HL-60 (cell line): ENCODE results near the gene CRYZL1.

Experiments used
- DNase-seq, 2 experiments: peaks; one replicate each; pipeline ENCODE4 v3.0.0-alpha.2; 2010 to 2020; ENCODE audit warnings: low read depth in 1 of 2, low spot score in 1 of 2
- H3K27ac ChIP-seq: fragments of 250-450 bp; sonication (Bioruptor Pico); replicated peaks from 2 replicates; pipeline ENCODE4 v1.5.1; 2020; ENCODE audit warnings: mild to moderate bottlenecking, moderate library complexity
- H3K27me3 ChIP-seq: fragments of 250-450 bp; sonication (Bioruptor Pico); 2 replicates; pipeline ENCODE4 v1.5.1; 2021; ENCODE audit warnings: mild to moderate bottlenecking, moderate library complexity; ENCODE audit not compliant: insufficient read depth, poor library complexity, severe bottlenecking
- H3K4me3 ChIP-seq: replicated peaks from 2 replicates; pipeline ENCODE4 v1.5.1; 2011; ENCODE audit warnings: mild to moderate bottlenecking, control low read depth, low read length; ENCODE audit not compliant: insufficient read depth
- CTCF ChIP-seq: IDR thresholded peaks from one replicate; pipeline ENCODE4 v1.5.1; 2011; ENCODE audit warnings: low read length, control low read depth, inconsistent platforms; ENCODE audit not compliant: insufficient read depth
- GABPA ChIP-seq: IDR thresholded peaks from 2 replicates; pipeline ENCODE4 v1.6.1; 2012; ENCODE audit warnings: low read depth
- POLR2AphosphoS5 ChIP-seq: IDR thresholded peaks from 2 replicates; pipeline ENCODE4 v1.6.1; 2012; ENCODE audit warnings: low read depth
- REST ChIP-seq: IDR thresholded peaks from 2 replicates; pipeline ENCODE4 v1.6.1; 2012; ENCODE audit warnings: low read depth; ENCODE audit not compliant: insufficient replicate concordance
- SPI1 ChIP-seq: IDR thresholded peaks from 2 replicates; pipeline ENCODE4 v1.6.1; 2012; ENCODE audit warnings: low read depth, mild to moderate bottlenecking, borderline replicate concordance

Gene CRYZL1

GRCh38 chr21:33654412-33654811 lies 12.9 kb upstream of the CRYZL1 start:
- Histone ChIP-seq H3K27me3 (no peaks in the 10 kb centered on the region), H3K4me3 (no peak overlapping the region), H3K27ac (peak overlapping the region; percentile 63)
- no peak for DNase-seq
- TF ChIP-seq POLR2AphosphoS5 (no peak), SPI1 (no peak), CTCF (no peak), REST (no peak)

- no peak overlapping the region for H3K27ac ChIP-seq
- TF ChIP-seq CTCF (no peak), POLR2AphosphoS5 (no peak), GABPA (no peak), REST (no peak), SPI1 (no peak)
Observed at GRCh38 chr21:33651965-33652680, 10.6 kb upstream of the CRYZL1 start.

GRCh38 chr21:33650929-33651509 lies 9.5 kb upstream of the CRYZL1 start:
- TF ChIP-seq REST (no peak), CTCF (no peak), GABPA (no peak), SPI1 (no peak), POLR2AphosphoS5 (no peak)
- Histone ChIP-seq H3K27ac (no peak overlapping the region), H3K4me3 (no peak overlapping the region), H3K27me3 (no peaks in the 10 kb centered on the region)
- no peak for DNase-seq

More at GRCh38 chr21:33651965-33652680, 10.6 kb upstream of the CRYZL1 start:
- Histone ChIP-seq H3K4me3 (no peak overlapping the region), H3K27me3 (no peaks in the 10 kb centered on the region)
- DNase-seq: no peak
